Upper lobe of left lung (tissue), 4 donors: Measurements from ENCODE around the gene PPM1B.

ENCODE experiments used
- CTCF ChIP-seq, 6 experiments: fragments of 450-650 bp in 4 of 6; fragments of 200-600 bp in 2 of 6; sonication (generic) in 2 of 6; IDR thresholded peaks; one replicate each; pipeline ENCODE4 v1.5.1; 2016 to 2019; ENCODE audit warnings: antibody characterized with exemption in 6 of 6
- EP300 ChIP-seq, 4 donors: sonication (generic); formaldehyde crosslinking; IDR thresholded peaks; one replicate each; pipeline ENCODE4 v1.5.1; 2017; ENCODE audit warnings: antibody characterized with exemption in 4 of 4, control low read depth in 2 of 4
- POLR2A ChIP-seq, 4 donors: fragments of 450-650 bp; IDR thresholded peaks; one replicate each; pipeline ENCODE4 v1.5.1; 2016 to 2017; ENCODE audit warnings: antibody characterized with exemption in 4 of 4, mild to moderate bottlenecking in 2 of 4
- POLR2AphosphoS5 ChIP-seq, 2 donors: sonication (generic); formaldehyde crosslinking; IDR thresholded peaks; one replicate each; pipeline ENCODE4 v1.5.1; 2017; ENCODE audit warnings: antibody characterized with exemption in 2 of 2

GRCh38 chr2:44139741-44140140 lies 28.9 kb upstream of the PPM1B start:
- TF ChIP-seq POLR2A (IDR thresholded peaks at IDR 0.05) (no peak), POLR2AphosphoS5 (IDR thresholded peaks at IDR 0.05) (no peak), CTCF (IDR thresholded peaks at IDR 0.05) (no peak), EP300 (IDR thresholded peaks at IDR 0.05) (no peak)
